ENCODE measurements around the gene GNAT2. TPM values are rescaled to one million over a fixed set of nuclear protein-coding genes. Genes with fewer than 3 reads are reported as not detected.
"Not testable (repeated sequence)": the region's sequence is repeated elsewhere in the genome, so short reads cannot be mapped to it uniquely, and the experiment has no call there.

Gene GNAT2
- total RNA-seq, 1 donor from 2014 or later, result not detected

- H3K9ac ChIP-seq (ENCODE audit: low read length), result peak within 1 kb of the TSS; percentile 47
- H3K36me3 ChIP-seq (ENCODE audit: insufficient read depth, low read length), result no peaks in the 10 kb centered on the region
- Mint-ChIP-seq H3K4me1 (ENCODE audit: low read depth, unreplicated experiment) (no peaks in the 10 kb centered on the region), H3K27ac (ENCODE audit: unreplicated experiment) (no peak within 1 kb of the TSS), H3K4me3 (ENCODE audit: unreplicated experiment) (peak within 1 kb of the TSS; percentile 70), H3K36me3 (ENCODE audit: low read depth, unreplicated experiment) (peaks cover 5% of the 10 kb centered on the region), H3K27me3 (ENCODE audit: low read depth, unreplicated experiment) (peaks cover 13% of the 10 kb centered on the region), H3K9me3 (ENCODE audit: unreplicated experiment) (no peaks in the 10 kb centered on the region)
- peak within 1 kb of the TSS; percentile 84 for H3K4me2 ChIP-seq (ENCODE audit: low read length)
- no peaks in the 10 kb centered on the region for H3K27me3 ChIP-seq (ENCODE audit: insufficient read depth, low read length)
- H3K27ac ChIP-seq (ENCODE audit: low read depth, low read length), result no peak within 1 kb of the TSS
- H3K79me2 ChIP-seq (ENCODE audit: insufficient read depth, low read length), result no peaks in the 10 kb centered on the region
- peaks cover 4% of the 10 kb centered on the region for H3K4me1 ChIP-seq (ENCODE audit: insufficient read depth, low read length)
- peak within 1 kb of the TSS; percentile 78 for H2AFZ ChIP-seq (ENCODE audit: low read depth, low read length)
- H3K4me3 ChIP-seq (ENCODE audit: insufficient read depth, low read depth, low read length), result peak within 1 kb of the TSS; percentile 32
- no peaks in the 10 kb centered on the region for H3K9me3 ChIP-seq (ENCODE audit: insufficient read depth, low read depth, low read length)
- TF ChIP-seq CTCF (IDR thresholded peaks at IDR 0.05; ENCODE audit: insufficient read depth, low read depth, low read length), result no peak
- TF ChIP-seq EZH2 (IDR thresholded peaks at IDR 0.05; ENCODE audit: insufficient read depth, low read length), result no peak
- FAIRE-seq (no peak), DNase-seq (ENCODE audit: low read depth) (peak; percentile 71)
- no peaks in the 10 kb centered on the region for H4K20me1 ChIP-seq (ENCODE audit: insufficient read depth, low read length)
Observed at GRCh38 chr1:109667452-109668122, 48.2 kb upstream of the GNAT2 start, which contains the start of gene GSTM2. GSTM2 (plus strand) TSS chr1:109668057; CDS start chr1:109668116, 59 bp downstream.

GRCh38 chr1:109664671-109665070 lies 45.3 kb upstream of the GNAT2 start:
- Histone ChIP-seq H3K36me3 (ENCODE audit: insufficient read depth, low read length) (no peaks in the 10 kb centered on the region), H3K4me2 (ENCODE audit: low read length) (no peak overlapping the region), H2AFZ (ENCODE audit: low read depth, low read length) (no peak overlapping the region), H3K79me2 (ENCODE audit: insufficient read depth, low read length) (no peaks in the 10 kb centered on the region), H3K4me1 (ENCODE audit: insufficient read depth, low read length) (peaks cover 4% of the 10 kb centered on the region), H3K9ac (ENCODE audit: low read length) (no peak overlapping the region), H3K27ac (ENCODE audit: low read depth, low read length) (no peak overlapping the region), H3K4me3 (ENCODE audit: insufficient read depth, low read depth, low read length) (no peak overlapping the region), H4K20me1 (ENCODE audit: insufficient read depth, low read length) (no peaks in the 10 kb centered on the region), H3K9me3 (ENCODE audit: insufficient read depth, low read depth, low read length) (no peaks in the 10 kb centered on the region), H3K27me3 (ENCODE audit: insufficient read depth, low read length) (no peaks in the 10 kb centered on the region)
- H3K27me3 Mint-ChIP-seq (ENCODE audit: low read depth, unreplicated experiment), result peaks cover 23% of the 10 kb centered on the region
- DNase-seq (ENCODE audit: low read depth) (no peak), FAIRE-seq (no peak)
- TF ChIP-seq EZH2 (IDR thresholded peaks at IDR 0.05; ENCODE audit: insufficient read depth, low read length), result no peak
- no peak for TF ChIP-seq CTCF (IDR thresholded peaks at IDR 0.05; ENCODE audit: insufficient read depth, low read depth, low read length)
- H3K27ac Mint-ChIP-seq (ENCODE audit: unreplicated experiment), result no peak overlapping the region
- H3K36me3 Mint-ChIP-seq (ENCODE audit: low read depth, unreplicated experiment), result peaks cover 3% of the 10 kb centered on the region
- no peaks in the 10 kb centered on the region for H3K9me3 Mint-ChIP-seq (ENCODE audit: unreplicated experiment)
- no peaks in the 10 kb centered on the region for H3K4me1 Mint-ChIP-seq (ENCODE audit: low read depth, unreplicated experiment)
- no peak overlapping the region for H3K4me3 Mint-ChIP-seq (ENCODE audit: unreplicated experiment)

GRCh38 chr1:109661391-109661790 lies 42.0 kb upstream of the GNAT2 start:
- Histone ChIP-seq H3K4me3 (ENCODE audit: insufficient read depth, low read depth, low read length) (no peak overlapping the region), H3K9me3 (ENCODE audit: insufficient read depth, low read depth, low read length) (no peaks in the 10 kb centered on the region), H3K4me1 (ENCODE audit: insufficient read depth, low read length) (peaks cover 10% of the 10 kb centered on the region), H3K36me3 (ENCODE audit: insufficient read depth, low read length) (no peaks in the 10 kb centered on the region), H3K27ac (ENCODE audit: low read depth, low read length) (no peak overlapping the region), H3K79me2 (ENCODE audit: insufficient read depth, low read length) (no peaks in the 10 kb centered on the region), H2AFZ (ENCODE audit: low read depth, low read length) (no peak overlapping the region), H3K9ac (ENCODE audit: low read length) (no peak overlapping the region), H4K20me1 (ENCODE audit: insufficient read depth, low read length) (no peaks in the 10 kb centered on the region), H3K4me2 (ENCODE audit: low read length) (no peak overlapping the region), H3K27me3 (ENCODE audit: insufficient read depth, low read length) (no peaks in the 10 kb centered on the region)
- DNase-seq (ENCODE audit: low read depth) (no peak), FAIRE-seq (no peak)
- H3K4me1 Mint-ChIP-seq (ENCODE audit: low read depth, unreplicated experiment), result peaks cover 11% of the 10 kb centered on the region
- H3K4me3 Mint-ChIP-seq (ENCODE audit: unreplicated experiment), result no peak overlapping the region
- no peaks in the 10 kb centered on the region for H3K9me3 Mint-ChIP-seq (ENCODE audit: unreplicated experiment)
- H3K36me3 Mint-ChIP-seq (ENCODE audit: low read depth, unreplicated experiment), result peaks cover 4% of the 10 kb centered on the region
- no peak overlapping the region for H3K27ac Mint-ChIP-seq (ENCODE audit: unreplicated experiment)
- peaks cover 24% of the 10 kb centered on the region for H3K27me3 Mint-ChIP-seq (ENCODE audit: low read depth, unreplicated experiment)
- no peak for TF ChIP-seq CTCF (IDR thresholded peaks at IDR 0.05; ENCODE audit: insufficient read depth, low read depth, low read length)
- no peak for TF ChIP-seq EZH2 (IDR thresholded peaks at IDR 0.05; ENCODE audit: insufficient read depth, low read length)

- H3K27ac Mint-ChIP-seq (ENCODE audit: unreplicated experiment), result not testable (repeated sequence)
Observed at GRCh38 chr1:109660691-109661026, 41.2 kb upstream of the GNAT2 start.

More at GRCh38 chr1:109660691-109661026, 41.2 kb upstream of the GNAT2 start:
- not testable (repeated sequence) for H3K27ac ChIP-seq (ENCODE audit: low read depth, low read length); DNase-seq (ENCODE audit: low read depth); H2AFZ ChIP-seq (ENCODE audit: low read depth, low read length); H3K9me3 Mint-ChIP-seq (ENCODE audit: unreplicated experiment); H3K9ac ChIP-seq (ENCODE audit: low read length); H3K36me3 ChIP-seq (ENCODE audit: insufficient read depth, low read length); H3K4me3 Mint-ChIP-seq (ENCODE audit: unreplicated experiment); H3K27me3 ChIP-seq (ENCODE audit: insufficient read depth, low read length); H3K9me3 ChIP-seq (ENCODE audit: insufficient read depth, low read depth, low read length); FAIRE-seq; H3K36me3 Mint-ChIP-seq (ENCODE audit: low read depth, unreplicated experiment); H3K4me2 ChIP-seq (ENCODE audit: low read length); H3K79me2 ChIP-seq (ENCODE audit: insufficient read depth, low read length); H3K4me3 ChIP-seq (ENCODE audit: insufficient read depth, low read depth, low read length); H4K20me1 ChIP-seq (ENCODE audit: insufficient read depth, low read length)
- H3K4me1 ChIP-seq (ENCODE audit: insufficient read depth, low read length), result peaks cover 11% of the 10 kb centered on the region
- peaks cover 23% of the 10 kb centered on the region for H3K27me3 Mint-ChIP-seq (ENCODE audit: low read depth, unreplicated experiment)
- H3K4me1 Mint-ChIP-seq (ENCODE audit: low read depth, unreplicated experiment), result peaks cover 11% of the 10 kb centered on the region

Data from astrocyte (in vitro differentiated cells and primary cell).